HCT116 (cell line): ENCODE data around the gene SGSM2.

ENCODE experiments used
- CBX3 ChIP-seq: IDR thresholded peaks from 2 replicates; pipeline ENCODE4 v1.6.1; 2012; ENCODE audit warnings: low read depth
- CEBPB ChIP-seq: IDR thresholded peaks from 2 replicates; pipeline ENCODE4 v1.6.1; 2012; ENCODE audit warnings: low read depth
- CTCF ChIP-seq, 3 experiments: fragments of 200-600 bp in 1 of 3; sonication (generic) in 1 of 3; IDR thresholded peaks in 2 of 3; conservative IDR thresholded peaks in 1 of 3; 2 replicates each; pipeline ENCODE4 v1.5.1; 2012 to 2017; ENCODE audit warnings: low read depth in 2 of 3, low read length in 2 of 3, antibody characterized with exemption in 1 of 3, borderline replicate concordance in 1 of 3, control low read depth in 1 of 3, mild to moderate bottlenecking in 1 of 3, mixed read lengths in 1 of 3, mixed run types in 1 of 3, moderate library complexity in 1 of 3; ENCODE audit not compliant: insufficient read depth in 1 of 3
- EGR1 ChIP-seq: IDR thresholded peaks from 2 replicates; pipeline ENCODE4 v1.6.1; 2012; ENCODE audit warnings: low read depth
- ELF1 ChIP-seq: IDR thresholded peaks from 2 replicates; pipeline ENCODE4 v1.6.1; 2012; ENCODE audit warnings: low read depth, borderline replicate concordance
- EZH2 ChIP-seq: fragments of 200-600 bp; sonication (generic); IDR thresholded peaks from 2 replicates; pipeline ENCODE4 v1.6.1; 2017; ENCODE audit warnings: antibody characterized with exemption, mixed run types
- POLR2A ChIP-seq: IDR thresholded peaks from 2 replicates; pipeline ENCODE4 v1.7.0; 2011; ENCODE audit warnings: borderline replicate concordance; ENCODE audit not compliant: insufficient read depth, insufficient read length; ENCODE audit errors: extremely low read depth
- POLR2AphosphoS5 ChIP-seq: IDR thresholded peaks from 2 replicates; pipeline ENCODE4 v1.6.1; 2011; ENCODE audit warnings: mild to moderate bottlenecking, low read depth, low read length, moderate library complexity
- RAD21 ChIP-seq: IDR thresholded peaks from 2 replicates; pipeline ENCODE4 v1.6.1; 2012; ENCODE audit warnings: low read depth, mild to moderate bottlenecking
- TCF7L2 ChIP-seq: IDR thresholded peaks from 2 replicates; pipeline ENCODE4 v1.7.0; 2011; ENCODE audit warnings: borderline replicate concordance, inconsistent platforms; ENCODE audit not compliant: insufficient read depth, insufficient read length; ENCODE audit errors: extremely low read depth
- YY1 ChIP-seq: IDR thresholded peaks from 2 replicates; pipeline ENCODE4 v1.6.1; 2011; ENCODE audit warnings: low read length, low read depth, moderate library complexity, mild to moderate bottlenecking; ENCODE audit not compliant: insufficient replicate concordance; ENCODE audit errors: extremely low read depth
- ZBTB33 ChIP-seq: IDR thresholded peaks from 2 replicates; pipeline ENCODE4 v1.6.1; 2011; ENCODE audit warnings: mild to moderate bottlenecking, low read length, moderate library complexity; ENCODE audit not compliant: insufficient replicate concordance; ENCODE audit errors: extremely low read depth

- TF ChIP-seq CTCF (IDR thresholded peaks at IDR 0.05 in 2 of 3, conservative IDR thresholded peaks at IDR 0.05 in 1 of 3; ENCODE audit: borderline replicate concordance in 1 of 3, insufficient read depth in 1 of 3, low read depth in 2 of 3, low read length in 2 of 3): no peak
- TF ChIP-seq ZBTB33: no peak
- TF ChIP-seq CBX3: no peak
- TF ChIP-seq EZH2: no peak
- no peak for TF ChIP-seq ELF1
- TF ChIP-seq EGR1: no peak
- TF ChIP-seq POLR2AphosphoS5: no peak
- no peak for TF ChIP-seq CEBPB
- no peak for TF ChIP-seq POLR2A
- no peak for TF ChIP-seq YY1
- TF ChIP-seq TCF7L2: no peak
- TF ChIP-seq RAD21: no peak
Observed at GRCh38 chr17:2388020-2388682, 50.9 kb downstream of the SGSM2 start.
